Activated T-cell treated with anti-CD3 and anti-CD28 coated beads for 24 hours (primary cell): ENCODE measurements around the gene MAML3.
A peak's percentile ranks its signal among the peaks of the same experiment; 100 is the strongest.

Experiments
- DNase-seq: peaks from one replicate; pipeline ENCODE4 v3.0.0-alpha.2; 2020; ENCODE audit warnings: low read depth

The MAML3 gene

DNA sequence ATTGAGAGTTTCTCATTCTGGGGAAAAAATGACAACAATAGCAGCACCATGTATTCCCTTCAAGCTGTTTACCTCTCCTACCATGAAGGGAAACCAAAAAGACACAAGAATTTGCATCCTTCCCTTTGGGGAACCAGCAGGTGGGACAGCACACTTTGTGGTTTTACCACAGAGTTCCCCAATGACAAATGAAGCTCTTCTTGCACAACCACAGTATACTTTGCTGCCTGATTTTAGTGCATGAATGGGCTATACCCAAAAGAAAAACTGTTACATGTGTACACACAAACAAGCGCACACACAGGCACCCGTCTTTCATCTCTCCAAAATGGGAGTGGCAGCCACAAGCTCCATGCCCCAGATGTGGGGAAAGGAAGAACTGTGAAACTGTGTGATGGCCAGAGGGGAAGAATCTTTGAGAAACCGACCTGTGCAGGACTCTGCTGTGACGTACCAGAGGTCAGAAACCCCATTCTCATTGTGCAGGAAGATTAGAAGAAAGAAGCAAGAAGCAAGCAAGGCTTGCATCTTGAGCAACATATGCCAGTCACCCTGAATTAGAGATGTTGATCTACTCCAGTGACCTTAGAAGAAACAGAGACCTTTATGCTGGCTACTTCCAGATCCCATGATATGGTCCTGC is 2.7 kb upstream of the MAML3 start:
- peak; percentile 32 for DNase-seq

DNA sequence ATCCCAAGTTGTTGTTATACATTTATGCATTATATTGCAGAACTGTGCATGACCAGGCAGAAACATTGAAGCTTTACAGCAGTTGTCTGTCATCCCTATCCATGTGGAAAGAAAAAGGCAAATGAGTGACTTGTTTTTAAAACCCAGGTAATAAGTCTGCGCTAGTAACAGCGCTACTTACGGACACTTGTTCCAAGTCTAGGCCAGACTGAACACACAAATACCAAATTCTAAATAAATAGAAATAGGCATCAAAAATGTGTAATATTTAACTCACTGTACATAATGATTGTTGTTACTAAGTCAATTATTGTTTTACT is 548 bp upstream of the MAML3 start:
- DNase-seq: no peak

DNA sequence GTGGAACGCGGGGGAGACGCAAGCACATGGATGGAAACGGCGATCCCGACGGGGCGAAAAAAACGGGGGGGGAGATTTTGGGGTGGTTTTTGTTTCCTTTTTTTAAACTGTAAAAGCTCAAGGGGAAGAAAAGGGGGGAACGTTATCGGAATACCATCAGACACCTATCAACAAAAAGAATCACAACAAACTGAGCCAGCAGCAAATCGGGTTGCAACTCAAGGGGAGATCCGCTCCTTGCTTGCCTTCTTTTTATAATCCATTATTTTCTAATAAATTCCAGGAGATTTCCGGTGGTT is 616 bp downstream of the MAML3 start:
- DNase-seq: no peak

DNA sequence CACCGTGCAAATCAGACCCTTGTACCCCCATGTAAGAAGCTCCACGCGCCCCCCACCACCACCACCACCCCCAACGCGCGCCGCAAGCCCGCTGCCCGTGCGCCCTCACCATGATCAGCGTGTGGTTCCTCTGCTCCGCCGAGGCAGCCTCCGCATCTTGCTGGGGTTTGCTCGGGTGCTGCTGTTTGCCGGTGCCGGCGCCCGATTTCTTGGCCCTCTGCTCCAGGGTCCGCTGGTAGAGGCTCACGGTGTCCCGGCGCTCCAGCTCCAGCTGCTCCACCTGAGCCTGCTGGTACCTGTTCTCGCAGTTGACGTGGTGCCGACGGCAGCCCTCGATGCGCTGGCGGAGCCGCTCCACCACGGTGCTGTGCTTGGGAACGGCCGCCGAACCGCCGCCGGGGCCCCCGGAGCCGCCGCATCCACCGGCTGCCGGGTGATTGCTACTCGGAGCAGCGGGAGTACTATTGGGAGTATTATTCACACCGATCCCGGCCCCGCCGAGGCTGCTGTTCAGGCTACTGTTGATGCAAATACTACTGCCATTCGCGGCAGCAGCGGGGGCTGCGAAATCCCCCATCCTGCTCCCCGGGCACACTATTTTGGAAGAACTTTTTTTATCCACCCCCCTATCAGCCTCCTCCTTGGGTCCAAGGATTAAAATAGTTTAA is 1.1 kb downstream of the MAML3 start:
- DNase-seq: peak; percentile 14

DNA sequence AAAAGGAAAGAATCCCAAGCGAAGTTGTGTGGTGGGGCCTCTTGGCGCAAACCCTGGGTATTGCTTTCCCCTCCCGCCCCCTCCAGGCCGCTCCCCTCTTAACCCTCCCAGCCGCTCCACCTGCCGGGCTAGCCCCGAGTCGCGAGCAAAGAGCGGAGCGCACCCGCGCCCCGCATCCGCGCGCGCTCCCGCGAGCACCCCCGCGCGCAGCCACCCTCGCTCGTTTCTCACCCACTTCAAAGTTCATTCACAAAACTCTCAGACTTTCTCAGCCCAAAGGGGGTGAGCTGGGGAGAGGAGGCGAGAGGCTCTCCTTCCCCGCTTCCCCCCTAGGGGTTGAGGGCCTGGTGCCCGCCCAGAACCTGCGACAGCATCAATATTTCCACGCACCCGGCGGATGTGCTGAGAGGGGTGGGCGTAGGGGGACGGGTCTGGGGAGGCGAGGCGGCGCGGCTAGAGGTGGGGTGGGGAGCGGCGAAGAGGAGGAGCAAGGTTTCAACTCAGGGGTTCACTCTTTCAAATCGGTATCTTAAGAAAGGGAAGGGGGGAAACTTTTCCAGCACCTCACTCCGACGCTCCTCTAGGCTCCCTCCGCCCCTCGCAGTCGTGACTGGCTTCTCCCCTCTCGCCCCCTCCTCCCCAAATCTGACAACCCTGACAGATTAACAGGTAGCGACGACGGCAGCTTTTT is 1.8 kb downstream of the MAML3 start:
- peak; percentile 61 for DNase-seq

DNA sequence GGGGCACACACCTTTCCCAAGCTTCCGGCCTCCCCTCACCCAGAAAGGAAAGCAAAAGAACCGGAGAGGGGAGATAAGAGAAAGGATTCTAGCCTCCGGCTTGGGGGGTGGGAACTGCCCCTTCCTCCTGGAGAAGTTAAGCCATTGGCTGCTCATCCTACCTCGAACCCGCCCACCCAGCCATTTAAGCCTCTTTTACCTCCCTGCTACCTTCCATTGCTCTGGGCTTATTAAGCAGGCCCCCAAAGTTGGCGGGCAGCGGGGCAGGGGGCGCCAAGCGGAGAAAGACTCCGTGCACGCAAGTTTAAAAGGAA is 2.3 kb downstream of the MAML3 start:
- no peak for DNase-seq

DNA sequence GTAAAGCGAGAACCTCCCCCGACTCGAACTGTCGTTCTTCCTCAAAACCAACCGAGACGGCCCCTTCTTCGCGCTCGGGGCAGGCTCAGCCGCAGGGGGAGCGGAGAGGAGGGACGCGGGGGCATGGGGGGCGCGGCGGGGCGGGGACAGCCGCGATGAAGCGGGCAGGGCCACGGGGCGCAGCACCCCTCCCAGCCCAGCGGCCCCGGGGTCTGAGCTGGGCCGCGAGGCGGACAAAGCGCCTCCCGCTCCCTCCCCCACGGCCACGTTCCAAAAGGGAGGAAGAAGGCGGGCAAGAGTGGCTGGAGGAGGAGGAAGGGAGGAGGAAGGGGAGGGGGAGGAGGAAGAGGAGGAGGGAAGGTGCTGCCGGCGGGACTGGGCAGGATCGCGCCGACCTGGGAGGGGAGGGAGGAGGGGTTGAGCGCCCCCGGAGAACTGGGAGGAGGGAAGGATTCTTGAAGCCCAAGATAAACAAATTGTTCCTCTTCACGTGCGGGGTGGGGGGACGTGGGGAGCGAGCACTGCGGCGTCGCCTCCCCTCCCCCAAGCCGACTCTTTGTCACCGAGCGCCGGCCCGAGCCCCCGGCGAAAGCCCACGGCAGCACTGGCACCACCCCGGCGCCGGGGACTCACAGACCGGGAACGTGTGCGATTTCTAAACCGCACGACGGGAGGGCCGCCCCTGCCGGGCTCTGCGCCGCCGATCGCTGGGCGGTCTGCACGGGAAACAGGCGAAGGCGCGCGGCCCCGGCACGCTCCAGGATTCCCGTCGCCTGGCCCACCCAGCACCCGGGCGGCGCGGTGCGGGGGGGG is 2.9 kb downstream of the MAML3 start:
- peak; percentile 49 for DNase-seq

DNA sequence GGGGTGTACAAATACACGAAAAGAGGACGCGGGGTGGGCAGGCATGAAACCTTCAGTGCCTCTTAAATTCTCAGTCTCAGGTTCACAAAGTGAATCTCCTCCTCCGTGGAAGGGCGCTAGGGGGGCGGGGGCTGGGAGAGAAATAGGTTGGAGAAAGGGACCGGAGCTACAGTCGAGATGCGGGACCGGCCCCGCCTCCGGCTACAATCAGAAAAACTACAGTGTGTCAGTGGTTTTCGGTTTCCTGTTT is 3.4 kb downstream of the MAML3 start:
- DNase-seq: no peak

DNA sequence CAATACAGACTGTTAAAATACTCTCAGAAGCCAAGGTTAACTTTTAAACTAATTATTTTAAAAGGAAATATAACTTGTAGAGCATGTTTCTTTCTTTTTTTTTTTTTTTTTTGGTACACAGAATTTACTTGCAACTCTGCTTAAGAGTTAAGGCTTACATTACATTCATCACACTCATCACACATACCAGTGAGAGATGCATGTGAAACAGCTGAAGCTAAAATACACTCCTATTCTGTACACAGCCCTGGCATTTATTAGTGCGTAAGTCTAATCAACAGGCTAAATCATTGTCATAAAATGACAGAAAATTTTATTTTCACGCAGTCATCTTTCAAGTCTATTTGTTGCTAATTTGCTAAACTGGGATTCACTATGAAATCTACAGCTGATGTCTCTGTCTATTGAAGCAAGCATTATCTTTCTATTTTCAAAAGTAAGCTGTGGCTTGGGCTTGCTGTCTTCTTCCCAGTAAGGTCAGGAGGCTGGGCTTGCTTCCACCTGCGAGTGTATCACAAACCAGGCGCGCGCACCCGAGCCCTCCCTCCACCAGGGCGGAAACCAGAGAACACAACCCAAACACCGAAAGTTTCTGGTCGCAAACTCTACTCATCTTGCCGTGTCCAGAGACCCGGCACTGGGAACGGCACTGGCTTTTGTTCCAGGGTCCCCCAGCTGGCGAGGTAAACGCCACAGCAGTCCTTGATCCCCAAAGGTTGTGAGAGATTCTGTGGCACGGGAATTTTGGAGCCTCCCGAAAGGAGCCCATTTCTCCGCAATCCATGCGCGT is 3.9 kb downstream of the MAML3 start:
- DNase-seq: peak; percentile 30

DNA sequence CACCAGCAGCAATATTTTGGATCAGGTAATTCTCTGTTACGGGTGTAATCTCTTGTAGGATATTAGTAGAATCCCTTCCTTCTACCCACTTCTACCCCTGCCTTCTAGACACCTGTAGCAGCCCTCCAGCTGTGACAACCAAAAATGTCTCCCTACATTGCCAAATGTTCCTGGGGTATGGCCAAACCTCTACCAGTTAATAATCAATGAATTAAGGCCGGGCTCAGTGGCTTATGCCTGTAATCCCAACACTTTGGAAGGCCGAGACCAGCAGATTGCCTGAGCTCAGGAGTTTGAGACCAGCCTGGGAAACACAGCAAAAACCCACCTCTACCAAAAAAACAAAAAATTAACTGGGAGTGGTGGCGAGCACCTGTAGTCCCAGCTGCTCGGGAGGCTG is 9.9 kb downstream of the MAML3 start:
- DNase-seq: no peak

DNA sequence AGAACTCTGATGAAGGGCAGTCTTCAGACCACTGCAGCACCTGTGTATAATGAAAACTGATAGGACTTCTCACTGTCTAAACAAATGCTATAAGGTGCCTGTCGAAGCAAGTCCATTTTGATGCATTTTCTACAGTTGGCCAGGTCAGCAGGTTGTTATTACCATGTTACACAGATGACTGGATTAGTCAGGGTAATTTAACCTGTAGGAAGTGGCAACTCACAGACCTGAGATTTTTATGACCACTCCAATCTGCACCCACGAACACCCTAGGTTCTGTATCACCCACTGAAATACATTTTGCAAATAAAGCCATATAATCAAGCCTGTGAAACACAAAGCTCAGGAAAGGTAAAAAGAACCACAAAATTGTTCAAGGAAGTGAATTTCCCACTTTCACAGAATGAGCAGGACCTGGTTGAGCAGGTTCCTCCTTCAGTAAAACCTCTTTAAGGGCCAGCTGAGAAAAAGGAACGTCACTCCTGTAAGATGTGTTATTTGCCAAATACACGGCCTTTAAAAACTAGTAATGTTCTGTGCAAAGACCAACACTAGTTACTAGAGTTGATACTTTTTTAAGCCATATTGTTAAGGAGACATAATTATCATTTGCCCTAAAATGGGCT is 12.7 kb downstream of the MAML3 start:
- DNase-seq: no peak

DNA sequence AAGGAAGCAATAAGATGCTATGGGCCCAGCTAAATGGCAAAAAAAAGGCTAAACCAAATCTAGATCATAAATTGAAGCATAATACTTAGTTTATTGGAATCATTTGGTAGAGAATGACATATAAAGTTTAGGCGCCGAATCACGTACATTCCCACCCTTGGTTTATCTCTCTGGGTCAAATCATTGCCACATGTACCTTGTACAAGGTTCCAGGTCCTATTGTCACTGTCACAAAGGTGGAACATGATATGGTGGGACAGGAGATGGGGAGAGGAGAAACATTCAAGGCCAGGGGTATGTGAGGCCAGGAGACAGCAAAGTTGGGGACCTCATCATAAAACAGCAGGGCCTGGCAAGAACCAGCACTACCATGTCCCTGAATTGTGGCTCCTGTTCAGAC is 13.4 kb downstream of the MAML3 start:
- no peak for DNase-seq

DNA sequence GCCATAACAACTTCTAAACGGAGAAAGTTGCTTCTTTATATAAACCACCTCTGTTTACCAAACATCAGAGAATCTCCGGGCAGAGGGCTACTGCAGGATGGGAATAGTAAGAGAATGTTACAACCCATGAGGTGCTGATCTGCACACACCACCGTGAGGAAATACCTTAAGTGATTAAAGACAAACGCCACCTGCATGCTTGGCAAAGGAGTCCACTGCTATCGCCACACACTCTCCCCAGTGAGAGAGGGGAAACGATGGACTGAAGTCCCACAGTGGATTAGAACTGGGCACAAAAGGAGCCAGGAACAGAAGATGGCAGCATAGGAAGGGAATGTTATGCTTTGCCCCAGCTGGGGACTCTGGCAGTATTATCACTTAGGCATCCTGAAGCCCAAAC is 15.6 kb downstream of the MAML3 start:
- no peak for DNase-seq

DNA sequence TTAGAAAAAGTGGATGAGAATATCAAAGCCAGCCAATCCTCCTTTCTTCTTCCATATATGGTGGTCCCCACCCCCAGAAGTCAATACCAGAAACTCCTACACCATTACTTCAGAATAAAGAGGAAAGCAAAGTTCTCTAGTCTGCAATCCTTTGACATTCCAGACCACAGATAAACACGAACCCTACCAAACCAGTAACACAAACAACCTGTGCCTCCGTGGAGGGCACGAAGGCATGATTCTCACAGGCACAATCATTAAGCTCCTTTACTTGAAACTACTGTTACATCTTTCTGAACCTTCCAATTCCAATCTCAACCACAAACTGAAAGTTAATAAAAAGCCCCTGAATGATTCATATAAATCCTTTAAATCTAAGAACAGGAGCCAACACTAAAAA is 16.3 kb downstream of the MAML3 start:
- no peak for DNase-seq

DNA sequence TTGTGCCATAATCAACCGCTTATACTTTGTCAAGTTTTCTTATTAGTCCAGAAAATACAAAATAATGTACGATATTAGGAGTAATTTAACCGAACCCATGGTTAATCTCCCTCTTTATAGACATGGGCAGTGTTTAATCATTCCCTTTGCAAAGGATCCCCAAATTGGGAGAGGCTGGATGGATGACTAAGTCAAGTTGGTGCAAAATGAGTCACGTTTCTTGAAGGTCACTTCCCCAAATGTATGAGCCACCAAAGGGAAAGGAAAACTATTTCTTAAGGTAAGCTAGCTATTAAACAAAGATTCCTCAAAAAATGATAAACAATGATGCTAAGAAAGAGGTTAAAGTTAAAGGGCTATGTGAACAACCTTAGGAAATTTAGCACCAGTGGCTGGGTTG is 17.5 kb downstream of the MAML3 start:
- DNase-seq: no peak

DNA sequence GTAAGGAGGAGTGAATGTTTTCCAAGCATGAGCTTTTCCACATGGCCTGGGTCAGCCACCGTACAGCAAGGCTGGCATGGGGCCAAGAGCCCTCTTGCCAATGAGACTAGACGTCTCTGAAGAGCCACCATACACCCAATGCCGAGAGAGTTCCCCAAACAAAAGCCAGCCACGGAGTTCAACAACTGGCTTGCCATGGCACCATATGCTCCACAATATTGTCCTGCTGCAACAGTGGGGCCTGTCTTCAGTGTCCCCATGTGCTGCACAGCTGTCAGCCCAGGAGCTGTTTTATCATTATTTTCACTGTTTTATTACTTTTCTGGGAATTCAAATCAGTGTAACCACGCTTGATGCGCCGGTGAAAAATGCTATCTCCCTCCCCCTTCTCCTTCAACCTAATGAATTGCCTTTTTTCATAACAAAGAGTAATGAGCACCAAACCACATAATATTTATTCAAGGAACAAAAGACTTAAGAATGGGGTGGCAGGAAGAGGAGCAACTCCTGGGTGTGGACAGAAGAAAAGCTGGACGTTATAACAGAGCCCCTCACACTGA is 18.4 kb downstream of the MAML3 start:
- no peak for DNase-seq

DNA sequence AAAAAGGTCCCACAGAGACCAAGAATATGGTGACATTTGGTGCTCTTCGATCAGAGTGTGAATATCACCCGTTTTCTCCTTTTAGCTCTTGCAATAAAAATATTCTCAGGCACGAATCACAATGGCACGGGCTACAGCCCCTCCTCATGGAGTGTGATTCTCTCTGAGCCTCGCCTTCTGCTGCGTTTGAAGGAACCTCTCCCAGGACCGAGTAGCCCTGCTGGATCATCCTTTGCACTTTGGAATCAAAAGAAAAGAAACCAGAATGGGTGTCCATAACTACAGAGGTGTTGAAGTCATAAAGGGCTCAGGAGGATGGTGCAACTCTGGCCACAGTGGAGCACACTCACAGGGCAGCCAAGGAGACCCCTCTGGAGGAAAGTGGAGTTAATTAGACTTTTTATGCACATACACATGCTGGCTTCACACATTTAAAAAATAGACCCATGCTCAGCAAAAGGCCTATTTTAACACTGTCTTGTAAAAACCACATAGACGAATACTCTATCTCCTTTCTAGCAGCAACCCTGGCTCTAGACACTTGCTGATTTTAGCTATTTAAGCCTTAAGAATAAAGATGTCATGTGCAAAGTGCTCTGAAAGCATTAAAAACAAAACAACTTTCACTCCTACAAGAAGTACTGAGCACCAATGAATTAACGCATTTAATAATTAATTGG is 19.1 kb downstream of the MAML3 start:
- no peak for DNase-seq

DNA sequence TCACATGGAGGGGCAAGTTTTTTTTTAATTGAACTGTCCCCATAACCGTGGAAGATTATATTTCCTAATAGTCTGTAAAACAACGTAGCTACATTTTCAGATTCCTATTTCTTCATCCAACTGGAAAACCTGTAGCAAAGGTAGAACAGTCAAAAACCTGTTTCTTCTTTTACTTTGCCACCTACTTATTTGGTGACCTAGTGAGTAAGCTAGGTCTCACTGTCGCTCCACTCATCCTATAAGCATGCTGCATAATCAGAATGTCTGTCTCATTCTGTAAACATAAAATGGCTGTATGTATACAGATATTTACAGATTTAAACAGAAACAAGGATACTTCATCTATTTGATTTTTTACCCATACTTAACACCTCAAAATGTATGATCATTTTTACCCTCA is 20.4 kb downstream of the MAML3 start:
- no peak for DNase-seq

DNA sequence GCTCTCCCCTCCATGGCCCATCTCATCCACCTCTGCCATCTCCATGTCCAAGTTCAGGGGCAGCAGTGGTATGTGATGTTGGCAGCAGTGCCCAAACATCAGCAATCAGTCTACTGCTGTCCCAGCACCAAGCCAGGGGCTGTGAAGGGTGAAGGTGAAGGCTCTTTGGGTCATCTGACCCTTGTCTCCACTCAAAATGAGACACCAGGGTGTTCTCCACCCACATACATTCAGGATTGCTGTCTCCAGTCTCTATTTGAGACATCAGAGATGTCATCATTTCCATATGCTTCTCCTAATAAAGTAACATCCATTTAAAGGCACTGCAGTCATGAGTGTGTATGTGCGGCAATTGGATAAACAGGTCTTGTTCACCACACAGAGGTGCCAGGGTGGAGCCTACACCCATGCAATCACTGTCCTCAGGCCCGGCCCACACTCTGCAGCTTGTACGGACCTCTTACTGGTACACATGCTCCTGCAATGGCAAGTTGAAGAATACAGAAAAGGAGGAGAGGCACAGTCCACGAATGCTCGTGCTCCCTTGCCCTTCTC is 22.2 kb downstream of the MAML3 start:
- no peak for DNase-seq

DNA sequence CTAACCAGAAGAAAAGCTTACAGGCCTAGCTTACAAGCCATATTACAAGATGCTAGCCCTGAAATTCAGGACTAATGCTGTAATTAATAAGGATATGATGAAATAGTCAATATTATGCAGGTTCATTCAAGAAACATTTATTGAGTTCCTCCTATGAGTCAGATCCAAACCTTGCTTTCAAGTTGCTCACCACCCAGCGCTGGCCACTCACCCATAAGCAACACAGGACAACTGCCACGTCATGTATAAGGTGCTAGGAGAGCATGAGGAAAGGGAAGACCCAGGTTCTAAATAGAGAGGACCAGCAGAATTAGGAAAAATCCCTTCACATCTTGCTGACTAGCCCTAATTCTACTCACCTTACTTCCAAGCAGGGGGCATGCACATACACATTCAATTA is 23.3 kb downstream of the MAML3 start:
- no peak for DNase-seq

DNA sequence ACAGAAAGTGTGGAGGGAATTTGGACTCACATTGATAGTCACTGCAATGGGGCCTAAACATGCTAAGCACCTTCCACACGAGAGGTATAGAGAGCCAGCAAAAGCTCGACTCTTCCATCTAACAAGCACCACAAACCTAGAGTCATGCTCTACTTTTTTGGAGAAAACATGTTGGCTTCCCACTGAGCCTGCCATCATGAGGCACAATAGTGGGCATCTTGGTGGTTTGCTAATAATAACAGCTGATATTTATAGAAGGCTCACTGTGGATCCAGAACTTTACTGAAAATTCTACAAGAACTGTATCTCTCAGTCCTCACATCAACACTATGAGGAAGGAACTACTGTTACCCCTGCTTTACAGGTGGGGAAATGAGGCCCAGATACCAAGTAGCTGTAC is 26.6 kb downstream of the MAML3 start:
- DNase-seq: no peak
